GM12892 (cell line): ENCODE data around the gene KLF3.

Experiments used
- DNase-seq: peaks from one replicate; pipeline ENCODE4 v3.0.0; 2011; ENCODE audit not compliant: insufficient read length
- FAIRE-seq: peaks from 2 replicates; lab custom pipeline; 2011; peaks lifted over from hg19 to GRCh38; lab: Jason Lieb, UNC
- POLR2A ChIP-seq: IDR thresholded peaks from 2 replicates; pipeline ENCODE4 v1.6.1; 2011; ENCODE audit warnings: low read depth, low read length, control low read depth
- POLR2AphosphoS5 ChIP-seq: IDR thresholded peaks from 2 replicates; pipeline ENCODE4 v1.6.1; 2011; ENCODE audit warnings: low read depth, low read length, control low read depth
- TAF1 ChIP-seq: IDR thresholded peaks from 2 replicates; pipeline ENCODE4 v1.6.1; 2011; ENCODE audit warnings: low read depth, mild to moderate bottlenecking, control low read depth, low read length, borderline replicate concordance

The KLF3 gene

DNA sequence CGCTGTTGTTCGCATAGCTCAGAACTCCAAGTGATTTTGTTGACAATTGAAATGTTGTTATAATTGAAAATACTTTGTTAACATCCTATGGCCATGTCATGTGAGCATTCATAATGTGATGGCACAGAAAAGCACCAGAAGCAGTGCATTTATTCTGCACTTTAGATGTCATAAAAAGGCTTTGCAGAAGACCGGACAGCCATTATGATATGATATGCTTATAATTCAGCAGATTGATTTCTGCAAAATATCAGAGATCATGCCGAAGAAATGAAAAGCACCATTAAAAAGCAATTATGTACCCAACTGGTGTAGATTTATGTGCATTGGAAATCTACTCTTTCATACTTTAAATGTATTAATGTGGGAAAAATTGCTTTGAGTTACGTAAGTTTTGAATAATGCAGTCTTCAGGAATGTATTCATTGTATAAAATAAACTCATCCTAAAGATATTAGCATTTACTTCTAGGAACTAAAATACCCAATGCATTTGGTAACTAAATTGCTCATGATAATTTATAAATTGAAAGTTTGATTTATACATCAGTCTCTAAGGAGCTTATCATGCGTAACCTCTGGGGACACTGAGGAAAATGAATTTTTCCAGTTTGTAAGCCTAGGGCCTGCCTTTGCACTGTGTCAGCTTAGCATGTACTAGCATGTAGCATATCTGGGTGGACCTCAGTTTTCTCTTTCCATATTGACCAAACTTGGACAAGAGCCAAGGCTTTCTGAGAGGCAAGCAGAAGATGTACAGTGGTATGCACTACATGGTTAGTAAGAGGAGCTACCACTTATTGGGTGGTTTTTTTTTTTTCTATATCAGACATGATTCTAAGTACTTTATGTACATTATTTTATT, 75.2 kb downstream of the KLF3 start:
- no peak for TF ChIP-seq POLR2A
- TF ChIP-seq TAF1, result no peak
- no peak for TF ChIP-seq POLR2AphosphoS5
- no peak for FAIRE-seq

DNA sequence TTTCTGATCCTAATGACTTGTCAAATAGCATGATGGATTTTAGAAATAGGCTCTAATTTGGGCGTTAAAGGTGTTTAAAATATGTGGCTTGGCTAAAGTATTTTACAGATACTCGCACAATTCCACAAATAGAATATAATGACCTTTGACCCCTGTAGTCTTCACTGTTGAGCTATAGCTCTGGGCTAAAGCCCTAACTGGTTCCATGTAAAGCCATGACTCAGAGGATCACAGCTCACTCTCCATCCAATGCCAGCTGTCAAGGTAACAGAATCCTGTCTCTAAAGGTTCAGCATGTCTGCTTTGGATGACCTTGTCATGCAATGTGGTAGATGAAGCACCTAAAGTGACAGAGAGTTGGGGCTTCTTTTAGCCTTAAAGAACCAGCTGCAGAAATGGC, 76.3 kb downstream of the KLF3 start:
- FAIRE-seq, result no peak
- TF ChIP-seq TAF1, result no peak

More for the DNA sequence above, 75.2 kb downstream of the KLF3 start:
- DNase-seq, result no peak

DNA sequence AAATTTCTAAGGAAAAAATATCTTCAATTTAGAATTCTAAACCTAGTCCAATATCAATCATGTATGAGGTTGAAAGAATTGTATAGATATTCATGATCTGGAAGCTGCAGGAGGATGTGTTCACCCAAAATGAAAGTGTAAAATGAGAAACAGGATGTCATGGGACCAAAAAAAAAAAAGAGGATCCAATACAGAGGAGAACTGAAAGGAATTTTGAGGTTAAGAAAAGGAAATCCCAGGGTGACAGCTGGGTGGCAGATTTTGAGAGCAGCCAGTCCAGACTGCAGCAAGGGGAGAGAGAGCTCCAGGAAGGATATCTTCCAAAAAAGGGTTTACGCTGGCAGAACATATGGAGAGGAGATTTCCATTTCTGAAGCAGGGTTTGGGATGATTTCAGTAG, 79.9 kb downstream of the KLF3 start:
- no peak for TF ChIP-seq POLR2AphosphoS5
- no peak for TF ChIP-seq TAF1
- no peak for TF ChIP-seq POLR2A
- no peak for FAIRE-seq
- no peak for DNase-seq

More for the DNA sequence above, 76.3 kb downstream of the KLF3 start:
- DNase-seq, result no peak

DNA sequence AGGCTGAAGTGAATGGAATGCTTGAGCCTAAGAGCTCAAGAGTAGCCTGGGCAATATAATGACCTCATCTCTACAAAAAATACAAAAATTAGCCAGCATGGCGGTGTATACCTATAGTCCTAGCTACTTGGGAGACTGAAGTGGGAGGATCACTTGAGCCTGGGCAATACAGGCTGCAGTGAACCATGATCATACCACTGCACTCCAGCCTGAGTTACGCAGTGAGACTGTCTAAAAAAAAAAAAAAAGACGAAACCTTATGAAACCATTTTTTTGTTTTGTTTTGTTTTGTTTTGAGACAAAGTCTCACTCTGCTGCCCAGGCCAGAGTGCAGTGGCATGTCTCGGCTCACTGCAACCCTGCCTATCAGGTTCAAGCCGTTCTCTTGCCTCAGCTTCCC, 81.9 kb downstream of the KLF3 start:
- FAIRE-seq (no peak), DNase-seq (no peak)
- TF ChIP-seq POLR2A (no peak), TAF1 (no peak), POLR2AphosphoS5 (no peak)

DNA sequence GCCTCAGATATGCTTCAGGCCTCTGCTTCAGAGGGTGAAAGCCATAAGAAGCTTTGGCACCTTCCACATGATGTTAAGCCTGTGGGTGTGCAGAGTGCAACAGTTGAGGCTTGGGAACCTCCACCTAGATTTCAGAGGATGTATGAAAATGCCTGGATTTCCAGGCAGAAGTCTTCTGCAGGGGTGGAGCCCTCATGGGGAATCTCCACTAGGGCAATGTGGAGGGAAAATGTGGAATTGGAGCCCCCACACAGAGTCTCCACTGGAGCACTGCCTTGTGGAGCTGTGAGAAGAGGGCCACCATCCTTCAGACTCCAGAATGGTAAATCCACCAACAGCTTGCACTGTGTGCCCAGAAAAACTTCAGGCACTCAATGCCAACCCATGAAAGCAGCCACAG, 83.6 kb downstream of the KLF3 start:
- no peak for TF ChIP-seq POLR2AphosphoS5
- DNase-seq, result no peak
- FAIRE-seq, result no peak

DNA sequence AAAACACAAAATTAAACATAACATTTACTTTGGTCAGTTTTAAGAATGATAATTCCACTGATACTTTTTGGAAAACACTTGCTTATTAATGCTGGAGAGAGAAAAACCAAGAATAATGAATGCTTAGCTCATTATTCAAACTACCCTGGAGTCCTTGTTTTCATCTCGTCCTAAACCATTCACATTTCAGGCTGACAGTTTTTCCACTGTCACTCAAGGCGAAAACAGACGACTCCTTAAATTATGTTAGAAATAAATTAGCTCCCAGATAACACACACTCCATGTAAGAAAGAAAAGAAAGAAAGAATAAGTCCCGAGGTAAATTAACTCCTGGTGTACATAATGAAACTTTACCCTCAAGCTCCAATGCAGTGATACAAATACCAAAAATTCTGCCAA, 85.3 kb downstream of the KLF3 start:
- no peak for DNase-seq
- no peak for FAIRE-seq
- TF ChIP-seq TAF1 (no peak), POLR2AphosphoS5 (no peak), POLR2A (no peak)
